ENCODE measurements around the gene HOMER2.
"Not testable (repeated sequence)": the region's sequence is repeated elsewhere in the genome, so short reads cannot be mapped to it uniquely, and the experiment has no call there.

DNA sequence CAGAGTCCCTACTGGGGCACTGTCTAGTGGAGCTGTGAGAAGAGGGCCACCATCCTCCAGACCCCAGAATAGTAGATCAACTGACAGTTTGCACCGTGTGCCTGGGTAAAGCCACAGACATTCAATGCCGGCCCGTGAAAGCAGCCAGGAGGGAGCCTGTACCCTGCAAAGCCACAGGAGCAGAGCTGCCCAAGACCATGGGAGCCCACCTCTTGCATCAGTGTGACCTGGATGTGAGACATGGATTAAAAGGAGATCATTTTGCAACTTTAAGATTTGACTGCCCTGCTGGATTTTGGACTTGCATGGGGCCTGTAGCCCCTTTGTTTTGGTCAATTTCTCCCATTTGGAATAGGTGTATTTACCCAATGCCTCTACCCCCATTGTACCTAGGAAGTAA lies 86.5 kb downstream of the HOMER2 start:
- TF ChIP-seq TBP (optimal IDR thresholded peaks at IDR 0.05; ENCODE audit: low read depth, low read length); EWSR1 (IDR thresholded peaks at IDR 0.05; ENCODE audit: borderline replicate concordance, low read depth, partially characterized antibody); TSC22D4 (tag; IDR thresholded peaks at IDR 0.05); STAG1 (CRISPR knock-in tag; IDR thresholded peaks at IDR 0.05; ENCODE audit: borderline replicate concordance); POLR2AphosphoS5 (IDR thresholded peaks at IDR 0.05; ENCODE audit: control insufficient read depth, insufficient read depth, low read depth, low read length): not testable (repeated sequence)
- TF ChIP-seq, protein P1, sequence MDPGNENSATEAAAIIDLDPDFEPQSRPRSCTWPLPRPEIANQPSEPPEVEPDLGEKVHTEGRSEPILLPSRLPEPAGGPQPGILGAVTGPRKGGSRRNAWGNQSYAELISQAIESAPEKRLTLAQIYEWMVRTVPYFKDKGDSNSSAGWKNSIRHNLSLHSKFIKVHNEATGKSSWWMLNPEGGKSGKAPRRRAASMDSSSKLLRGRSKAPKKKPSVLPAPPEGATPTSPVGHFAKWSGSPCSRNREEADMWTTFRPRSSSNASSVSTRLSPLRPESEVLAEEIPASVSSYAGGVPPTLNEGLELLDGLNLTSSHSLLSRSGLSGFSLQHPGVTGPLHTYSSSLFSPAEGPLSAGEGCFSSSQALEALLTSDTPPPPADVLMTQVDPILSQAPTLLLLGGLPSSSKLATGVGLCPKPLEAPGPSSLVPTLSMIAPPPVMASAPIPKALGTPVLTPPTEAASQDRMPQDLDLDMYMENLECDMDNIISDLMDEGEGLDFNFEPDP (CRISPR knock-in tag; IDR thresholded peaks at IDR 0.05), result not testable (repeated sequence)
- TF ChIP-seq, protein P2, sequence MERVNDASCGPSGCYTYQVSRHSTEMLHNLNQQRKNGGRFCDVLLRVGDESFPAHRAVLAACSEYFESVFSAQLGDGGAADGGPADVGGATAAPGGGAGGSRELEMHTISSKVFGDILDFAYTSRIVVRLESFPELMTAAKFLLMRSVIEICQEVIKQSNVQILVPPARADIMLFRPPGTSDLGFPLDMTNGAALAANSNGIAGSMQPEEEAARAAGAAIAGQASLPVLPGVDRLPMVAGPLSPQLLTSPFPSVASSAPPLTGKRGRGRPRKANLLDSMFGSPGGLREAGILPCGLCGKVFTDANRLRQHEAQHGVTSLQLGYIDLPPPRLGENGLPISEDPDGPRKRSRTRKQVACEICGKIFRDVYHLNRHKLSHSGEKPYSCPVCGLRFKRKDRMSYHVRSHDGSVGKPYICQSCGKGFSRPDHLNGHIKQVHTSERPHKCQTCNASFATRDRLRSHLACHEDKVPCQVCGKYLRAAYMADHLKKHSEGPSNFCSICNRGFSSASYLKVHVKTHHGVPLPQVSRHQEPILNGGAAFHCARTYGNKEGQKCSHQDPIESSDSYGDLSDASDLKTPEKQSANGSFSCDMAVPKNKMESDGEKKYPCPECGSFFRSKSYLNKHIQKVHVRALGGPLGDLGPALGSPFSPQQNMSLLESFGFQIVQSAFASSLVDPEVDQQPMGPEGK (CRISPR knock-in tag; IDR thresholded peaks at IDR 0.05; ENCODE audit: borderline replicate concordance), result not testable (repeated sequence)

Measured in K562 (cell line).